Activated naive CD4-positive, alpha-beta T cell treated with anti-CD3 and anti-CD28 coated beads, Interleukin-2, amount 10 ng/mL, durations not matched to agents 7 days and 5 days (primary cell): ENCODE results near the gene HDDC2.
"Not testable (repeated sequence)": the region's sequence is repeated elsewhere in the genome, so short reads cannot be mapped to it uniquely, and the experiment has no call there.

Experiments
- CTCF ChIA-PET: fragments of 350-600 bp; sonication (Branson Sonifier 250); formaldehyde crosslinking; loops from one replicate; lab custom pipeline; 2021; ENCODE audit warnings: antibody characterized with exemption; lab: Charles Lee
- DNase-seq: peaks from one replicate; pipeline ENCODE4 v3.0.0-alpha.2; 2020
- H3K27ac Mint-ChIP-seq: one replicate; pipeline ENCODE4 v1.8.0; 2021; ENCODE audit warnings: mild to moderate bottlenecking, moderate library complexity, mixed read lengths
- H3K27me3 Mint-ChIP-seq: one replicate; pipeline ENCODE4 v1.8.0; 2021; ENCODE audit warnings: mild to moderate bottlenecking, mixed read lengths
- H3K36me3 Mint-ChIP-seq: one replicate; pipeline ENCODE4 v1.8.0; 2021; ENCODE audit warnings: mixed read lengths
- H3K4me1 Mint-ChIP-seq: one replicate; pipeline ENCODE4 v1.8.0; 2021; ENCODE audit warnings: mixed read lengths
- H3K4me3 Mint-ChIP-seq: one replicate; pipeline ENCODE4 v1.8.0; 2021; ENCODE audit warnings: mild to moderate bottlenecking, moderate library complexity, mixed read lengths
- H3K9me3 Mint-ChIP-seq: one replicate; pipeline ENCODE4 v1.8.0; 2021; ENCODE audit warnings: mixed read lengths

The HDDC2 gene

GRCh38 chr6:125296471-125296870, 5.3 kb downstream of the HDDC2 start:
- CTCF ChIA-PET: no interaction called here
- DNase-seq: no peak
- Mint-ChIP-seq H3K4me3 (no peak overlapping the region), H3K9me3 (no peaks in the 10 kb centered on the region), H3K27me3 (no peaks in the 10 kb centered on the region), H3K4me1 (peaks cover 34% of the 10 kb centered on the region), H3K27ac (no peak overlapping the region), H3K36me3 (peaks cover 70% of the 10 kb centered on the region)

DNA sequence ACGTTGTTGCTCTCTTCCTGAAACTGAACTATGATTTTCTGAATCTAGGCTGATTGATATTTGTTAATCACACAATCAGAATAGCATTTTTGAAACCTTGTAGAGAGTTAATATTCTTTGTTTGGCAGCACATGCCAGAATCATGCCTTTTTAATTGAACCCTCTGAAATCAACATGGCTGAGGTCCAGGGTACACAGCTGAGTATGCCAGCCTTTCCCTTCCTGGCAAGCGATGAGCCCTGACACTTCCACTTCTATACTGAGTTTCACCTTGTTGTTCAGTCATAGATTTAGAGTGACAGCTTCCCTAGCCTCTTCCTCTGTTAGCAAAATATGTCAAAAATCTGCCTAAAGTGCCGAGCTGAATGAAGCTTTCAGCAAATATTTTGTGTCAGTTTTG, 6.8 kb downstream of the HDDC2 start:
- Mint-ChIP-seq H3K4me3 (no peak overlapping the region), H3K36me3 (peaks cover 72% of the 10 kb centered on the region), H3K4me1 (peaks cover 20% of the 10 kb centered on the region), H3K27ac (no peak overlapping the region), H3K27me3 (no peaks in the 10 kb centered on the region), H3K9me3 (no peaks in the 10 kb centered on the region)
- CTCF ChIA-PET: no interaction called here
- DNase-seq: no peak

GRCh38 chr6:125294036-125294435, 7.7 kb downstream of the HDDC2 start:
- CTCF ChIA-PET: no interaction called here
- H3K27me3 Mint-ChIP-seq: no peaks in the 10 kb centered on the region
- peaks cover 13% of the 10 kb centered on the region for H3K4me1 Mint-ChIP-seq
- DNase-seq: no peak
- peaks cover 4% of the 10 kb centered on the region for H3K9me3 Mint-ChIP-seq
- H3K27ac Mint-ChIP-seq: no peak overlapping the region
- no peak overlapping the region for H3K4me3 Mint-ChIP-seq
- peaks cover 69% of the 10 kb centered on the region for H3K36me3 Mint-ChIP-seq

GRCh38 chr6:125293587-125293986, 8.2 kb downstream of the HDDC2 start:
- Mint-ChIP-seq H3K4me1 (peaks cover 12% of the 10 kb centered on the region), H3K4me3 (no peak overlapping the region), H3K36me3 (peaks cover 69% of the 10 kb centered on the region), H3K9me3 (peaks cover 4% of the 10 kb centered on the region), H3K27me3 (no peaks in the 10 kb centered on the region), H3K27ac (no peak overlapping the region)
- CTCF ChIA-PET: no interaction called here
- no peak for DNase-seq

DNA sequence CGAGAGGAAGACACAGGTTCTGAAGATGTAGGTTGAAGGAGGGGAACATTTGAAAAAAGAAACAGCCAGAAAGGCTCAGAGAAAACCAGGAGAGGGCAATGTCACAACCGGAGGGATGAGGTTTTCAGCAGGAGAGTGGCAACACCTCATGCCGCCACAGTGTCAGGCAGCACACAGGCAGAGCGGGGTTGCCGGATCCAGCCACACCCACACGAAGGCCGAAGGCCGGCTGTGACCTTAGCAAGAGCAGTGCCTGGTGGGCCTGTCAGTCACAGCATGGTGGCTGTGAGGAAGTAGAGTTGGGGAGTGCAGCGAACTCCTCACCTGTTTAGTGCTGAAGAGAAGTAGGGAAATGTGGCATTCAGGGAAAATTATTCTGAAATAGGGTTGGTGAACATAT, 14.0 kb downstream of the HDDC2 start:
- no peak for DNase-seq
- Mint-ChIP-seq H3K27ac (no peak overlapping the region), H3K9me3 (peaks cover 21% of the 10 kb centered on the region), H3K36me3 (peaks cover 83% of the 10 kb centered on the region), H3K4me3 (no peak overlapping the region), H3K4me1 (peaks cover 2% of the 10 kb centered on the region), H3K27me3 (no peaks in the 10 kb centered on the region)
- CTCF ChIA-PET: no interaction called here

DNA sequence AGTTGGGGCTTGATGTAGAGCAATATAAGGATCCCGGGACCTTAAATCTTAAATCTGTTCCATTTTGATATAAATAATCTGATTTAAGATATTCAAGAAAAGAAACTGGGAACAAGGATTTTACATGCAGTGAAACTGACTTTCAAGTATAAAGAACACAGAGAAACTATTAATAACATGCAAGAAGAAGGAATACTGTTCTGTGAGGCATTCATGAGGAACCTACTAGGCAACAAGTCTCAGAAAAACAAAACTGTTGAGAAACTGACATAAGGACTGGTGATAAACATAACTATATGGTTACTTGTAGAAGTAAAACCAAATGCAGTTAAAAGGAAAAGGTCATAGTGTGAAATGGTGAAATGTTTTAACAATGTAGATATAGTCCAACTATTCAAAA, 15.8 kb downstream of the HDDC2 start:
- H3K36me3 Mint-ChIP-seq: peaks cover 79% of the 10 kb centered on the region
- no peak overlapping the region for H3K27ac Mint-ChIP-seq
- CTCF ChIA-PET: no interaction called here

GRCh38 chr6:125285353-125285752, 16.4 kb downstream of the HDDC2 start:
- Mint-ChIP-seq H3K4me1 (peaks cover 2% of the 10 kb centered on the region), H3K27me3 (no peaks in the 10 kb centered on the region)
- CTCF ChIA-PET: no interaction called here

More for the DNA sequence above, 15.8 kb downstream of the HDDC2 start:
- no peak for DNase-seq
- no peak overlapping the region for H3K4me3 Mint-ChIP-seq
- H3K27me3 Mint-ChIP-seq: no peaks in the 10 kb centered on the region
- peaks cover 2% of the 10 kb centered on the region for H3K4me1 Mint-ChIP-seq
- peaks cover 30% of the 10 kb centered on the region for H3K9me3 Mint-ChIP-seq

DNA sequence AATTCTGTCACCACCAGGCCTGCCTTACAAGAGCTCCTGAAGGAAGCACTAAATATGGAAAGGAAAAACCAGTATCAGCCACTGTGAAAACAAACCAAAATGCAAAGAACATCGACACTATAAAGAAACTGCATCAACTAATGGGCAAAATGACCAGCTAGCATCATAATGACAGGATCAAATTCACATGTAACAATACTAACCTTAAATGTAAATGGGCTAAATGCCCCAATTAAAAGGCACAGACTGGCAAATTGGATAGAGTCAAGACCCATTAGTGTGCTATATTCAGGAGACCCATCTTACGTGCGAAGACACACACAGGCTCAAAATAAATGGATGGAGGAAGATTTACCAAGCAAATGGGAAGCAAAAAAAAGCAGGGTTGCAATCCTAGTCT, 19.3 kb downstream of the HDDC2 start:
- H3K36me3 Mint-ChIP-seq: peaks cover 83% of the 10 kb centered on the region
- CTCF ChIA-PET, H3K4me1 Mint-ChIP-seq, H3K27ac Mint-ChIP-seq, H3K27me3 Mint-ChIP-seq, H3K4me3 Mint-ChIP-seq, DNase-seq: not testable (repeated sequence)
- peaks cover 24% of the 10 kb centered on the region for H3K9me3 Mint-ChIP-seq

More at GRCh38 chr6:125285353-125285752, 16.4 kb downstream of the HDDC2 start:
- H3K4me3 Mint-ChIP-seq: no peak overlapping the region
- no peak overlapping the region for H3K27ac Mint-ChIP-seq
- H3K9me3 Mint-ChIP-seq: peaks cover 34% of the 10 kb centered on the region
- no peak for DNase-seq
- peaks cover 83% of the 10 kb centered on the region for H3K36me3 Mint-ChIP-seq

DNA sequence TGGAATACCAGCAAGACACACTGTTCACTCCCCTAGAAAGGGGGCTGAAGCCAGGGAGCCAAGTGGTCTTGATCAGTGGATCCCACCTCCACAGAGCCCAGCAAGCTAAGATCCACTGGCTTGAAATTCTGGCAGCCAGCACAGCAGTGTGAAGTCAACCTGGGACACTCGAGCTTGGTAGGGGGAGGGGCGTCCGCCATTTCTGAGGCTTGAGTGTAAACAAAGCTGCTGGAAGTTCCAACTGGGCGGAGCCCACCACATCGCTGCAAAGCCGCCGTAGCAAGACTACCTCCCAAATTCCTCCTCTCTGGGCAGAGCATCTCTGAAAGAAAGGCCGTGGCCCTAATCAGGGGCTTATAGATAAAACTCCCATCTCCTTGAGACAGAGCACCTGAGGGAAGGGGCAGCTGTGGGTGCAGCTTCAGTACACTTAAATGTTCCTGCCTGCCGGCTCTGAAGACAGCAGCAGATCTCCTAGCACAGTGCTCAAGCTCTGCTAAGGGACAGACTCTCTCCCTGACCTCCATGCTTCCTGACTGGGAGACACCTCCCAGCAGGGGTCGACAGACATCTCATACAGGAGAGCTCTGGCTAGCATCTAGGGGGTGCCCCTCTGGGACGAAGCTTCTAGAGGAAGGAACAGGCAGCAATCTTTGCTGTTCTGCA, 21.3 kb downstream of the HDDC2 start:
- H3K4me3 Mint-ChIP-seq: not testable (repeated sequence)

DNA sequence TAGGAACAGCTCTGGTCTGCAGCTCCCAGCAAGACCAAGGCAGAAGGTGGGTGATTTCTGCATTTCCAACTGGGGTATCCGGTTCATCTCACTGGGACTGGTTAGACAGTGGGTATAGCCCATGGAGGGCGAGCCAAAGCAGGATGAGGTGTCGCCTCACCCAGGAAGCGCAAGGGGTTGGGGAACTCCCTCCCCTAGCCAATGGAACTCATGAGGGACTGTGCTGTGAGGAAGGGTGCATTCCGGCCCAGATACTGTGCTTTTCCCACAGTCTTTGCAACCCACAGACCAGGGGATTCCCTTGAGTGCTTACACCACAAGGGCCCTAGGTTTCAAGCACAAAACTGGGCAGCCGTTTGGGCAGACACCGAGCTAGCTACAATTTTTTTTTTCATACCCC, 21.8 kb downstream of the HDDC2 start:
- H3K27me3 Mint-ChIP-seq: no peaks in the 10 kb centered on the region
- peaks cover 80% of the 10 kb centered on the region for H3K36me3 Mint-ChIP-seq
- peaks cover 21% of the 10 kb centered on the region for H3K4me1 Mint-ChIP-seq
- CTCF ChIA-PET: interaction anchor here (0.9 to 1.0 kb wide), 2 partner anchors 32 to 128 kb away, joined by 3 read pairs; no protein-coding TSS in a partner anchor
- no peak for DNase-seq
- peaks cover 17% of the 10 kb centered on the region for H3K9me3 Mint-ChIP-seq
- no peak overlapping the region for H3K27ac Mint-ChIP-seq
- H3K4me3 Mint-ChIP-seq: no peak overlapping the region

More for the DNA sequence above, 21.3 kb downstream of the HDDC2 start:
- peaks cover 79% of the 10 kb centered on the region for H3K36me3 Mint-ChIP-seq
- H3K9me3 Mint-ChIP-seq: peaks cover 20% of the 10 kb centered on the region
- not testable (repeated sequence) for H3K27me3 Mint-ChIP-seq, DNase-seq, H3K27ac Mint-ChIP-seq
- CTCF ChIA-PET: interaction anchor here (0.9 to 1.0 kb wide), 2 partner anchors 31 to 128 kb away, joined by 3 read pairs; no protein-coding TSS in a partner anchor
- peaks cover 21% of the 10 kb centered on the region for H3K4me1 Mint-ChIP-seq

- Mint-ChIP-seq H3K36me3 (peaks cover 74% of the 10 kb centered on the region), H3K27ac (no peak overlapping the region), H3K9me3 (peaks cover 13% of the 10 kb centered on the region), H3K27me3 (no peaks in the 10 kb centered on the region), H3K4me1 (peaks cover 21% of the 10 kb centered on the region), H3K4me3 (no peak overlapping the region)
- CTCF ChIA-PET: no interaction called here
- DNase-seq: no peak
Observed at GRCh38 chr6:125277838-125278237, 23.9 kb downstream of the HDDC2 start.

- peak overlapping the region; percentile 43 for H3K27ac Mint-ChIP-seq
Observed at GRCh38 chr6:125275779-125276178, 26.0 kb downstream of the HDDC2 start.

DNA sequence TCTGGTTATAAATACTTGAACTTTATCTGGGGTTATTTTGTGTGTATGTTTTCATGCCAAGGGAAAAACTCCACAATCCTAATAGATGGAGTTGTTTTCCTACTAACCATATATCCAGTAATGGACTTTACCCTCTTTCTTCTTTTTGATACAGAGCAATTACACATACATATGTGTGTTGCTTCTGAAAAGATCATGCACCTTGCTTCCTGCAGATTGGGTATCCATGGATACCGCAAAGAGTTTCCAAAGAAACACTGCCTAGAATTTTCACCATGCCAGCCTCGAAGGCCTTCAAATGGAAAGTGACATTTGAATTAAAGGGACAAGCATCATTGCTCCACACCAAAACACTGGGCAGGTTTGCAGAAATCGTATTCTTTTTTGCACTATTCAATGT, 26.8 kb downstream of the HDDC2 start:
- CTCF ChIA-PET: no interaction called here
- Mint-ChIP-seq H3K27ac (no peak overlapping the region), H3K36me3 (peaks cover 63% of the 10 kb centered on the region), H3K9me3 (no peaks in the 10 kb centered on the region), H3K4me1 (peaks cover 21% of the 10 kb centered on the region), H3K27me3 (no peaks in the 10 kb centered on the region), H3K4me3 (no peak overlapping the region)
- DNase-seq: no peak

More at GRCh38 chr6:125275779-125276178, 26.0 kb downstream of the HDDC2 start:
- Mint-ChIP-seq H3K36me3 (peaks cover 71% of the 10 kb centered on the region), H3K4me3 (no peak overlapping the region), H3K27me3 (no peaks in the 10 kb centered on the region), H3K9me3 (peaks cover 2% of the 10 kb centered on the region), H3K4me1 (peaks cover 21% of the 10 kb centered on the region)
- CTCF ChIA-PET: no interaction called here
- no peak for DNase-seq

DNA sequence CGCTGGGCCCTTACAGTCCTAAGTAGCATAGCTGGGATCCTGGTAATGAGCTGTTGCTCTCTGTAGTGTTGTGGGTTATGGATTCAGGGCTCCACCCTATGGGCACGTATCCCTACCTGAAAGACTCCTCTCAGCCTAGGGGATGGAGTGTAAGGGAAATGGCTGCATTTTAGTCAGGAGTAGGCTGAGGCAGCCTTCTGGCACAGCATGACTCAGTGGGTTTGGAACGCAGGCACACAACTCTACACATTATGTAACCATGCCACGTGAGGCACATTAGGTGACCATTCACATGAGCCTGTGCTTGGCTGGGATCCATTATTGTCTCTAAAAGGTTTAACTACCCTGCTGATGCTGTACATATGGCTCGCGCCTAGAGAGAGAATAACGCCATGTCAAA, 27.8 kb downstream of the HDDC2 start:
- DNase-seq: no peak
- no peaks in the 10 kb centered on the region for H3K9me3 Mint-ChIP-seq
- H3K27ac Mint-ChIP-seq: no peak overlapping the region
- CTCF ChIA-PET: no interaction called here
- no peaks in the 10 kb centered on the region for H3K27me3 Mint-ChIP-seq
- H3K4me1 Mint-ChIP-seq: peaks cover 18% of the 10 kb centered on the region
- H3K36me3 Mint-ChIP-seq: peaks cover 56% of the 10 kb centered on the region
- no peak overlapping the region for H3K4me3 Mint-ChIP-seq

DNA sequence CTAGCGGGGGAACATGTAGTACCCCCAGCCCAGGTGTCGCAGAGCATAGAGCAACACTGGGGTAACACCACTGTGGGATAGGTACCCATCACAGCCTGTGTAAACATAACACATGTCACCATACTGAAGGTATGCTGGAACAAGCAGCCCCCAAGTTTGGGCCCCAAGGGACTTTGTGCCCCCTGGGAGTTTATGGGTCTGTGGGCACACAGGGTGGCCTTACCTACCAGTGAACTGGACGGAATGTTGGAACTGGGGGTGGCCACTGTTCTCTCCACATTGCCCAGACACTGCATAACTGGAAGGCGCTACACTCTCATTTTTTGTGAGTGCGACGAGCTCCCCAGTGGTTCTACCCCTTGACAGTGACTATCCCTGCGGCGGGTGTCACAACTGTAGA, 28.5 kb downstream of the HDDC2 start:
- CTCF ChIA-PET: no interaction called here
- no peaks in the 10 kb centered on the region for H3K9me3 Mint-ChIP-seq
- H3K4me1 Mint-ChIP-seq: peaks cover 18% of the 10 kb centered on the region
- H3K27ac Mint-ChIP-seq: no peak overlapping the region
- H3K36me3 Mint-ChIP-seq: peaks cover 50% of the 10 kb centered on the region
- no peaks in the 10 kb centered on the region for H3K27me3 Mint-ChIP-seq
- DNase-seq: no peak
- no peak overlapping the region for H3K4me3 Mint-ChIP-seq
